ENCODE data around the gene ADCY3.
"Not testable (repeated sequence)": the region's sequence is repeated elsewhere in the genome, so short reads cannot be mapped to it uniquely, and the experiment has no call there.

Gene ADCY3

DNA sequence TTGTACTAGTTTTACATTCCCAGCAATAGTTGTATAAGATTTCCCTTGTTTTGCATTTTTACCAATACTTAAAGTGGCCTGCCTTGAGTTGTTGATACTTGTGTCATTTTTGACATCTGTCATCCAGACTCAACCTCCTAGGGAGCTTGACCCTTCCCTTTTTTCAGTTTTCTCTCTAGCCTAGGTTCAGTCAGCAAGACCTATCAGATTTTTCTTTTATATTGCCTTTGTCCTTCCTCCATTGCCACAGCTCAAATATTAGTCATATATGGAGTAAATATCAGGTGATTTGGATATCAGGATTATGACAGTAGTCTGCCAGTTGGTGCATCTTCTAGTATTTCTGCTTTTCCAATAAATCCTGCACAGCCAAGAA lies 113.4 kb downstream of the ADCY3 start:
- TF ChIP-seq, protein P1, sequence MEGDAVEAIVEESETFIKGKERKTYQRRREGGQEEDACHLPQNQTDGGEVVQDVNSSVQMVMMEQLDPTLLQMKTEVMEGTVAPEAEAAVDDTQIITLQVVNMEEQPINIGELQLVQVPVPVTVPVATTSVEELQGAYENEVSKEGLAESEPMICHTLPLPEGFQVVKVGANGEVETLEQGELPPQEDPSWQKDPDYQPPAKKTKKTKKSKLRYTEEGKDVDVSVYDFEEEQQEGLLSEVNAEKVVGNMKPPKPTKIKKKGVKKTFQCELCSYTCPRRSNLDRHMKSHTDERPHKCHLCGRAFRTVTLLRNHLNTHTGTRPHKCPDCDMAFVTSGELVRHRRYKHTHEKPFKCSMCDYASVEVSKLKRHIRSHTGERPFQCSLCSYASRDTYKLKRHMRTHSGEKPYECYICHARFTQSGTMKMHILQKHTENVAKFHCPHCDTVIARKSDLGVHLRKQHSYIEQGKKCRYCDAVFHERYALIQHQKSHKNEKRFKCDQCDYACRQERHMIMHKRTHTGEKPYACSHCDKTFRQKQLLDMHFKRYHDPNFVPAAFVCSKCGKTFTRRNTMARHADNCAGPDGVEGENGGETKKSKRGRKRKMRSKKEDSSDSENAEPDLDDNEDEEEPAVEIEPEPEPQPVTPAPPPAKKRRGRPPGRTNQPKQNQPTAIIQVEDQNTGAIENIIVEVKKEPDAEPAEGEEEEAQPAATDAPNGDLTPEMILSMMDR (IDR thresholded peaks at IDR 0.05): no peak
- DNase-seq (ENCODE audit: low spot score): no peak
- H3K27ac ChIP-seq: no peak overlapping the region
- no peak overlapping the region for H3K4me3 ChIP-seq

DNA sequence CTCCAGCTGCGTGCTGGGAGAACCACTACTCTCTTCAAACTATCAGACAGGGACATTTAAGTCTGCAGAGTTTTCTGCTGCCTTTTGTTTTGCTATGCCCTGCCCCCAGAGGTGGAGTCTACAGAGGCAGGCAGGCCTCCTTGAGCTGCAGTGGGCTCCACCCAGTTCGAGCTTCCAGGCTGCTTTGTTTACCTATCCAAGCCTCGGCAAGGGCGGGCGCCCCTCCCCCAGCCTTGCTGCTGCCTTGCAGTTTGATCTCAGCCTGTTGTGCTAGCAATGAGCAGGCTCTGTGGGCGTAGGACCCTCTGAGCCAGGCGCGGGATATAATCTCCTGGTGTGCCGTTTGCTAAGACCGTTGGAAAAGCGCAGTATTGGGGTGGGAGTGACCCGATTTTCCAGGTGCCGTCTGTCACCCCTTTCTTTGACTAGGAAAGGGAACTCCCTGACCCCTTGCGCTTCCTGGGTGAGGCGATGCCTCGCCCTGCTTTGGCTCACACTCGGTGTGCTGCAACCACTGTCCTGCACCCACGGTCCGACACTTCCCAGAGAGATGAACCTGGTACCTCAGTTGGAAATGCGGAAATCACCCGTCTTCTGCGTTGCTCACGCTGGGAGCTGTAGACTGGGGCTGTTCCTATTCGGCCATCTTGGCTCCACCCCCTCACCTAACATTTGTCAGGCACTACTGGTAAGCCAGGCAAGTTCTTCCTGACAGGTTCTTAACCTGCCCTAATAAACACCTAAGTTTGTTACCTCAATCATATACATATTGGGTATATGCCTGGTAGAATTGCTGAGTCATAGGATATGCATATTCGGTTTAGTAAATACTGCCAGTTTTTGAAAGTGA lies 114.0 kb downstream of the ADCY3 start:
- H3K4me3 ChIP-seq; H3K27ac ChIP-seq; DNase-seq (ENCODE audit: low spot score): not testable (repeated sequence)

DNA sequence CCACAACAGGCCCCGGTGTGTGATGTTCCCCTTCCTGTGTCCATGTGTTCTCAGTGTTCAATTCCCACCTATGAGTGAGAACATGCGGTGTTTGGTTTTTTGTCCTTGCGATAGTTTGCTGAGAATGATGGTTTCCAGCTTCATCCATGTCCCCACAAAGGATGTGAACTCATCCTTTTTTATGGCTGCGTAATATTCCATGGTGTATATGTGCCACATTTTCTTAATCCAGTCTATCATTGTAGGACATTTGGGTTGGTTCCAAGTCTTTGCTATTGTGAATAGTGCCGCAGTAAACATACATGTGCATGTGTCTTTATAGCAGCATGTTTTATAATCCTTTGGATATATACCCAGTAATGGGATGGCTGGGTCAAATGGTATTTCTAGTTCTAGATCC lies 119.5 kb downstream of the ADCY3 start:
- H3K27ac ChIP-seq; DNase-seq (ENCODE audit: low spot score); H3K4me3 ChIP-seq: not testable (repeated sequence)

DNA sequence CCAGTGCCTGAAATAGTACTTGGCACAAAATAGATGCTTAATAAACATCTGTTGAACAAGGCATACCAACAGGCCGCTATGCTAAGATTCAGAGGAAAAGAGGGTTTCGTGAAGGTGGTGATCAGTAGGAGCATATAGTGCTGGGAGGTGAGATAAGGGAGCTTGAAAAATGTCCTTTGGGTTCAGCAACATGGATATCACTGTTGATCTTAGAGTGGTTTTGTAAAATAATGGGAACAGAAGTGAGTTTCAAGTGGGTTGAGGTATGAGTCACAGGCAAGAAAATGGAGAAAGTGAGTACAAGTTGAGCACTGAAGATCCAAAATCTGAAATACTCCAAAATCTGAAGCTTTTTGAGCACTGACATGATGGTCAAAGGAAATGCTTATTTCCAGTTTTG lies 122.4 kb downstream of the ADCY3 start:
- TF ChIP-seq, protein P1 (IDR thresholded peaks at IDR 0.05): no peak
- no peak overlapping the region for H3K4me3 ChIP-seq

DNA sequence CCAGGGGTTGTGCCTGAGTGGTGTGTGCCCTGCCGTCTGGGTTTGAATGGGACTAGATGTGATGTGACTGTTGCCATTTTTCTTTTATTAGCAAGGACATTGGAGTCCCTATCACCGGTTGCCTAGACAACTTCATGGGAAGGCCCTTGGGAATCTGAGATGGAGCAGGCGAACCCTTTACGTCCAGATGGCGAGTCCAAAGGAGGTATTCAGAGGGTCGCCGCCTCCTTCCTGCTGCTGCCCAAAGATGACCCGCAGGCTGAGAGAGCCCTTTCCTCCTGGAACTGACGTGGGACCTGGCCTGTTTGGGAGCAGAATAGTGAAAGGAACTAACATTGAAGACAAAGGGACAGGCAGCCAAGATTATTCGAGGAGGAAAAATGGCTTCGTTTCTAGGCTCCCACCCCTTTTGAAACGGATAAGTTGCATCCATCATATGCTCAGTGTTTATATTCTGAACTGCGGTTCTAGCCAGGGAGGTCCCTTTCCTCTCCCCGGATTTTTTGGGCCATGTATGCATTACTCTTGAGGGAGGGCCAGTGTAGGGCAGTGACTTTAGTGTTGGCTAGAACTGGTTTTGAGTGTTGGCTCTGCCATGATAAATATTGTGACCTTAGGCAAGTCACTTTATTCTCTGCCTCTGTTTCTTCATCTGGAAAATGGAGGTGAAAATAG lies 126.1 kb downstream of the ADCY3 start:
- TF ChIP-seq, protein P1 (IDR thresholded peaks at IDR 0.05): no peak
- Histone ChIP-seq H3K4me3 (peak overlapping the region; percentile 88), H3K27ac (peak overlapping the region in 1 of 2 donors; percentile 98)
- no peak for DNase-seq (ENCODE audit: low spot score)

More for the DNA sequence above, 122.4 kb downstream of the ADCY3 start:
- DNase-seq (ENCODE audit: low spot score): no peak
- H3K27ac ChIP-seq: no peak overlapping the region

DNA sequence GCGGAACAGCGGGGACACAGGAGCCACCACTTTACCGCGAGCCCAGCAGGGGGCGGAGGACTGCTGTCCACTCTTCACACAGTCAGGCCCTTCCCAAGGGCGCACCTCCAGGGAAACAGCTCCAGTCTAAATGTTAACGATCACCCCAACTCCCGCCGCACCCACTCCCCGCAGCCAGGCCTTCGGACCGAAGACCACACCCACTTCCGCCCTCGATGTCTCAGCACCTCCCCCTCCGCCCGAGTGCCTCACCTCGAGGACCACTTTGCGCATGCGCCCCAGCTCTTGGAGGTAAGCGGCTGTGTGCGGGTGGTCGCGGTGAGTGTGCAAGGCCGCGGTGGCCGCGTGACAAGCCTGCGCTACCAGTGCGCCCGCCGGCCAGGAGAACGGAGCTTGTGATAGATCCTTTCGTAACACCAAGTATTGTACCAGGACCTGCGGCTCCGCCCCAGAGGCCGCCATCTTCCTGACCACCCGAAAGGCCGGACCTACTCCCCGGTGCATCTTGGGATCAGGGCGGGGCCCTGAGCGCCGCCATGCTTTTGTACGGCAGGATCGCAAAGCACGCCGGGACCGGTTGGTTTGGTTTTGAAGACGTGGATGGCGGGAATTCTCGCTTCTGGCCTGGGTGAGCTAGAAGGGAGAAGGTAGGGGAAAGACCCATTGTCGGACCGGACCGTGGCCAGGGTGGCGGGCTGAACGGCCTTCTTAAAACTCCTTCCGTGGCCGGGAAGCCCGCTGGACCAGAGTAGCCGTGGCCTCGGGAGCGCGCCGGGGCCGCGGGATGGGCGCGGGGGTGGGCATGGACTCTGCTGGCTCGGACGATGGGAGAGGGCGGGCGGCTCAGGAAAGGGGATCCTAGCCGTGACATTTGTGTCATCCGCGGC lies 126.9 kb downstream of the ADCY3 start, which contains the start of the genes CENPO and PTRHD1:
Gene CENPO (plus strand): TSS at position 552 of the 887 bp plus-strand sequence. CDS start 495 bp downstream, outside the sequence.
Gene PTRHD1 (minus strand): TSS at position 518 of the 887 bp plus-strand sequence. CDS start 14 bp downstream, at position 504.
- Histone ChIP-seq H3K4me3 (peak within 1 kb of the TSS; percentile 88), H3K27ac (peak within 1 kb of the TSS; percentile 96 to 98)
- TF ChIP-seq, protein P1 (IDR thresholded peaks at IDR 0.05): peak; percentile 32
- peak; percentile 96 for DNase-seq (ENCODE audit: low spot score)

DNA sequence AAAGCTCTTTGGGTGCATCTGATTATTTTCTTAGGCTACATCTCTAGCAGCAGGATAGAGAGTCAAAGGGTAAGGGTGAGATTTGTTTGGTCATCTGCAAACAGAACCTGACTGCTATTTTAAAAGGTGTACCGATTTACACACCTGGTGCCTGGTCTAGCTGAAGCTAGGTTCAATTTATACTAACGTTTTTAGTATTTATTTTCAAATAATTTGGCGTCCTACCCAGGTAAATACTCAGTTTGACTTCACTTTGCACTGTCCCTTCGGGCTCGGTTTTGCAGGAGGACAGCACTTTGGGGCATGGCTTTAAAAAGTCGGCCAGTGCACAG lies 127.5 kb downstream of the ADCY3 start:
- H3K4me3 ChIP-seq: peak overlapping the region; percentile 88
- TF ChIP-seq, protein P1 (IDR thresholded peaks at IDR 0.05): no peak
- no peak for DNase-seq (ENCODE audit: low spot score)
- peak overlapping the region; percentile 96 to 98 for H3K27ac ChIP-seq

All from coronary artery (tissue), 2 donors.